Right lobe of liver (tissue), 4 donors: ENCODE results near the gene FLRT2.

Source experiments
- POLR2A ChIP-seq: fragments of 450-650 bp; IDR thresholded peaks from one replicate; pipeline ENCODE4 v1.6.1; 2017; ENCODE audit warnings: antibody characterized with exemption, mild to moderate bottlenecking
- TF ChIP-seq, protein P1 (sequence below), 4 donors: fragments of 200-600 bp in 3 of 4; fragments of 450-650 bp in 1 of 4; IDR thresholded peaks; one replicate each; pipeline versions ENCODE4 v1.5.1 to v1.8.0; 2016 to 2022; ENCODE audit warnings: antibody characterized with exemption in 4 of 4, mild to moderate bottlenecking in 2 of 4
- donor health status: DM: no; HTN: no; CAD: no.
- donor health status: DM: no; HTN: no; CAD: no.
- donor health status: DM: no; HTN: yes; CAD: no.

DNA sequence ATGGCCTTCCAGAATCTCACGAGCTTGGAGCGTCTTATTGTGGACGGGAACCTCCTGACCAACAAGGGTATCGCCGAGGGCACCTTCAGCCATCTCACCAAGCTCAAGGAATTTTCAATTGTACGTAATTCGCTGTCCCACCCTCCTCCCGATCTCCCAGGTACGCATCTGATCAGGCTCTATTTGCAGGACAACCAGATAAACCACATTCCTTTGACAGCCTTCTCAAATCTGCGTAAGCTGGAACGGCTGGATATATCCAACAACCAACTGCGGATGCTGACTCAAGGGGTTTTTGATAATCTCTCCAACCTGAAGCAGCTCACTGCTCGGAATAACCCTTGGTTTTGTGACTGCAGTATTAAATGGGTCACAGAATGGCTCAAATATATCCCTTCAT, 92.2 kb downstream of the FLRT2 start:
- TF ChIP-seq, protein P1, sequence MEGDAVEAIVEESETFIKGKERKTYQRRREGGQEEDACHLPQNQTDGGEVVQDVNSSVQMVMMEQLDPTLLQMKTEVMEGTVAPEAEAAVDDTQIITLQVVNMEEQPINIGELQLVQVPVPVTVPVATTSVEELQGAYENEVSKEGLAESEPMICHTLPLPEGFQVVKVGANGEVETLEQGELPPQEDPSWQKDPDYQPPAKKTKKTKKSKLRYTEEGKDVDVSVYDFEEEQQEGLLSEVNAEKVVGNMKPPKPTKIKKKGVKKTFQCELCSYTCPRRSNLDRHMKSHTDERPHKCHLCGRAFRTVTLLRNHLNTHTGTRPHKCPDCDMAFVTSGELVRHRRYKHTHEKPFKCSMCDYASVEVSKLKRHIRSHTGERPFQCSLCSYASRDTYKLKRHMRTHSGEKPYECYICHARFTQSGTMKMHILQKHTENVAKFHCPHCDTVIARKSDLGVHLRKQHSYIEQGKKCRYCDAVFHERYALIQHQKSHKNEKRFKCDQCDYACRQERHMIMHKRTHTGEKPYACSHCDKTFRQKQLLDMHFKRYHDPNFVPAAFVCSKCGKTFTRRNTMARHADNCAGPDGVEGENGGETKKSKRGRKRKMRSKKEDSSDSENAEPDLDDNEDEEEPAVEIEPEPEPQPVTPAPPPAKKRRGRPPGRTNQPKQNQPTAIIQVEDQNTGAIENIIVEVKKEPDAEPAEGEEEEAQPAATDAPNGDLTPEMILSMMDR (IDR thresholded peaks at IDR 0.05), result no peak
- no peak for TF ChIP-seq POLR2A
